Uterus (tissue), 4 donors: ENCODE results near the gene CHMP4B. TPM values are rescaled to one million over a fixed set of nuclear protein-coding genes. Genes with fewer than 3 reads are reported as not detected.

Source experiments
- DNase-seq, 2 donors: peaks; one replicate each; pipeline ENCODE4 v3.0.0-alpha.2; 2019 to 2020
- H3K27ac ChIP-seq, 2 donors: fragments of 200-600 bp; sonication (generic); 1 replicate in 1 of 2; 2 replicates in 1 of 2; pipeline ENCODE4 v1.5.1; 2016 to 2018
- H3K27me3 ChIP-seq, 2 donors: fragments of 200-600 bp; sonication (generic); one replicate each; pipeline ENCODE4 v1.5.1; 2018 to 2019; ENCODE audit warnings: control low read depth in 1 of 2
- H3K36me3 ChIP-seq, 2 donors: fragments of 200-600 bp; sonication (generic); one replicate each; pipeline ENCODE4 v1.5.1; 2019; ENCODE audit warnings: control low read depth in 1 of 2
- H3K4me1 ChIP-seq, 2 donors: fragments of 200-600 bp; sonication (generic); one replicate each; pipeline ENCODE4 v1.5.1; 2018 to 2019; ENCODE audit warnings: control low read depth in 1 of 2
- H3K4me3 ChIP-seq, 2 donors: fragments of 200-600 bp; sonication (generic); 1 replicate in 1 of 2; 2 replicates in 1 of 2; pipeline ENCODE4 v1.5.1; 2018 to 2019; ENCODE audit warnings: mild to moderate bottlenecking in 1 of 2
- H3K9me3 ChIP-seq, 2 donors: fragments of 200-600 bp; sonication (generic); one replicate each; pipeline ENCODE4 v1.5.1; 2019; ENCODE audit warnings: control low read depth in 1 of 2
- CTCF ChIP-seq, 4 experiments: fragments of 200-600 bp in 2 of 4; fragments of 450-650 bp in 2 of 4; sonication (generic) in 2 of 4; IDR thresholded peaks; one replicate each; pipeline ENCODE4 v1.5.1; 2016 to 2019; ENCODE audit warnings: antibody characterized with exemption in 4 of 4, mild to moderate bottlenecking in 2 of 4, moderate library complexity in 1 of 4
- POLR2A ChIP-seq, 2 donors: fragments of 450-650 bp; IDR thresholded peaks; one replicate each; pipeline ENCODE4 v1.6.1; 2016; ENCODE audit warnings: antibody characterized with exemption in 2 of 2, mild to moderate bottlenecking in 1 of 2, moderate library complexity in 1 of 2
- intact Hi-C: fragments of 100-400 bp; cut with DNase I; formaldehyde crosslinking; loops from one replicate; pipeline ENCODE4 v1.15.1; 2023; ENCODE audit warnings: low total_unique reads
- total RNA-seq, 4 donors: library from RNA; depleted of rRNA in 3 of 4; stranded (reverse); fragments of >200 nt in 3 of 4; gene quantifications; one replicate each; pipeline versions ENCODE4 v1.1.0 to v1.2.4, GENCODE V29; 2014 to 2023
- donor health status: DM: yes; HTN: yes; CAD: no.

CHMP4B gene
- total RNA-seq, 4 donors from 2014 or later, result 48.0 to 73.8 (median 57.9) TPM

- no peak overlapping the region for H3K4me3 ChIP-seq
- no peak for TF ChIP-seq CTCF (IDR thresholded peaks at IDR 0.05)
- TF ChIP-seq POLR2A (IDR thresholded peaks at IDR 0.05), result no peak
- intact Hi-C loops, result no loop called here
- no peak overlapping the region for H3K27ac ChIP-seq
- no peaks in the 10 kb centered on the region for H3K36me3 ChIP-seq
- H3K27me3 ChIP-seq, result no peaks in the 10 kb centered on the region
- DNase-seq, result no peak
- H3K9me3 ChIP-seq, result no peaks in the 10 kb centered on the region
- no peaks in the 10 kb centered on the region for H3K4me1 ChIP-seq
Observed at GRCh38 chr20:33777816-33778215, 33.3 kb upstream of the CHMP4B start.

GRCh38 chr20:33781133-33781532, 30.0 kb upstream of the CHMP4B start:
- Histone ChIP-seq H3K27me3 (no peaks in the 10 kb centered on the region), H3K4me3 (no peak overlapping the region), H3K27ac (no peak overlapping the region), H3K36me3 (no peaks in the 10 kb centered on the region), H3K4me1 (no peaks in the 10 kb centered on the region), H3K9me3 (no peaks in the 10 kb centered on the region)
- no peak for TF ChIP-seq POLR2A (IDR thresholded peaks at IDR 0.05)
- TF ChIP-seq CTCF (IDR thresholded peaks at IDR 0.05), result no peak
- DNase-seq, result no peak
- intact Hi-C loops, result no loop called here

- no peak for TF ChIP-seq CTCF (IDR thresholded peaks at IDR 0.05)
- Histone ChIP-seq H3K4me1 (no peaks in the 10 kb centered on the region), H3K9me3 (no peaks in the 10 kb centered on the region), H3K27me3 (no peaks in the 10 kb centered on the region), H3K36me3 (no peaks in the 10 kb centered on the region), H3K27ac (no peak overlapping the region), H3K4me3 (no peak overlapping the region)
- intact Hi-C loops, result no loop called here
- DNase-seq, result no peak
Observed at GRCh38 chr20:33781945-33782344, 29.2 kb upstream of the CHMP4B start.

GRCh38 chr20:33783256-33783655, 27.9 kb upstream of the CHMP4B start:
- H3K36me3 ChIP-seq, result no peaks in the 10 kb centered on the region
- intact Hi-C loops, result no loop called here
- no peak for TF ChIP-seq POLR2A (IDR thresholded peaks at IDR 0.05)
- TF ChIP-seq CTCF (IDR thresholded peaks at IDR 0.05), result no peak
- no peaks in the 10 kb centered on the region for H3K9me3 ChIP-seq
- no peak for DNase-seq
- no peaks in the 10 kb centered on the region for H3K4me1 ChIP-seq
- H3K4me3 ChIP-seq, result no peak overlapping the region
- no peaks in the 10 kb centered on the region for H3K27me3 ChIP-seq
- no peak overlapping the region for H3K27ac ChIP-seq

- Histone ChIP-seq H3K27me3 (no peaks in the 10 kb centered on the region), H3K4me1 (no peaks in the 10 kb centered on the region), H3K27ac (no peak overlapping the region), H3K9me3 (no peaks in the 10 kb centered on the region), H3K36me3 (no peaks in the 10 kb centered on the region), H3K4me3 (no peak overlapping the region)
- intact Hi-C loops, result no loop called here
- no peak for DNase-seq
- no peak for TF ChIP-seq CTCF (IDR thresholded peaks at IDR 0.05)
Observed at GRCh38 chr20:33783818-33784217, 27.3 kb upstream of the CHMP4B start.
